DND-41 (cell line): Measurements from ENCODE around the gene PIP5KL1.

Experiments used
- EZH2 ChIP-seq: IDR thresholded peaks from 3 replicates; pipeline ENCODE4 v1.6.1; 2012; ENCODE audit warnings: borderline replicate concordance, low read depth, mild to moderate bottlenecking, moderate library complexity, low read length, inconsistent platforms; ENCODE audit not compliant: severe bottlenecking
- TF ChIP-seq, protein P1 (sequence below): IDR thresholded peaks from 2 replicates; pipeline ENCODE4 v1.5.1; 2012; ENCODE audit warnings: borderline replicate concordance, low read length, moderate library complexity, mild to moderate bottlenecking; ENCODE audit not compliant: poor library complexity, severe bottlenecking; ENCODE audit errors: extremely low read depth

DNA sequence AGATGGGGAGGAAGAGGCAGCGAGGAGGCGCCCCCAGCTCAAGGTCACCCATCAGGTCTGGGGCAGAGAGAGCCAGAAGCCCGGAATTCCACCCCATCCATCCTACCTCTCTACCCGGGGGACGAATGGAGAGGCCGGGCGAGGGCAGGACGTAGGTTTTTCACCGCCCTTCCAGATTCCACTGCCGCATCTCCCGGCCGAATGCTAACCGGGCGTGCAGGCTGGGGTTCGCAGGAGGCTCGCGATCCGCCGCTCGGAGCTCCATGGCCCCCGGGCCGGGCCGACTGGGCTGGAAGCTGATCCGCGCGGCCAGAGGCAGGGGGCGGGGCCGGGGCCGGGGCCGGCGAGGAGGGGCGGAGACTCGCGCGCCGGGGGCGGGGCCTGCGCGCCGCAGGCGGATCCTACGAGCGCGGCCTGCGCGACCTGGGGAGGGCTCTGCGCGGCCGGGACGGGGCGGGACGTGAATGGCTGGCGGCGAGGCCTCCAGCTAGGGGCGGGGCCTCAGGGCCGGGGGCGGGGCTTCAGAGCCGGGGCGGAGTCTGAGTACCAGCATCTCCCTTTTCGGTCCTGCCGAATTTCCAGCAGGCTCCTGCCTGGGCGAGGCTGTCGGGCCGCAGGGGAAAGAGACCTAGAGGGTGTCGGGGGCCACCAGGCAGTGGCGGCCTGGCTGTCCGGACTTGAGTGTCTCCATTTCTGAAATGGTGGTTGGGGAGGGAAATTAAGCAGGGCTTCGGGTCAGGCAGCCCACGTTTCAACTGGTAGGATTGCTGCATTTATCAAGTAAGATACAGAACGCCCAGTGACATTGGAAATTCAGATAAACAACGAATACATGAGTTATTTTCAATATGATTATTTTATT, 13.6 kb downstream of the PIP5KL1 start, which contains the start of gene ST6GALNAC4:
- TF ChIP-seq, protein P1, sequence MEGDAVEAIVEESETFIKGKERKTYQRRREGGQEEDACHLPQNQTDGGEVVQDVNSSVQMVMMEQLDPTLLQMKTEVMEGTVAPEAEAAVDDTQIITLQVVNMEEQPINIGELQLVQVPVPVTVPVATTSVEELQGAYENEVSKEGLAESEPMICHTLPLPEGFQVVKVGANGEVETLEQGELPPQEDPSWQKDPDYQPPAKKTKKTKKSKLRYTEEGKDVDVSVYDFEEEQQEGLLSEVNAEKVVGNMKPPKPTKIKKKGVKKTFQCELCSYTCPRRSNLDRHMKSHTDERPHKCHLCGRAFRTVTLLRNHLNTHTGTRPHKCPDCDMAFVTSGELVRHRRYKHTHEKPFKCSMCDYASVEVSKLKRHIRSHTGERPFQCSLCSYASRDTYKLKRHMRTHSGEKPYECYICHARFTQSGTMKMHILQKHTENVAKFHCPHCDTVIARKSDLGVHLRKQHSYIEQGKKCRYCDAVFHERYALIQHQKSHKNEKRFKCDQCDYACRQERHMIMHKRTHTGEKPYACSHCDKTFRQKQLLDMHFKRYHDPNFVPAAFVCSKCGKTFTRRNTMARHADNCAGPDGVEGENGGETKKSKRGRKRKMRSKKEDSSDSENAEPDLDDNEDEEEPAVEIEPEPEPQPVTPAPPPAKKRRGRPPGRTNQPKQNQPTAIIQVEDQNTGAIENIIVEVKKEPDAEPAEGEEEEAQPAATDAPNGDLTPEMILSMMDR = no peak
- TF ChIP-seq EZH2 = no peak
